GM18907 (cell line): ENCODE measurements around the gene ATXN7L3.
A peak's percentile ranks its signal among the peaks of the same experiment; 100 is the strongest.

Experiments
- ATAC-seq: cut with Tn5 transposase; IDR thresholded peaks from one replicate; pipeline ENCODE4 v1.9.1; 2021; ENCODE audit warnings: mild to moderate bottlenecking, moderate library complexity; ENCODE audit not compliant: unreplicated experiment

Gene ATXN7L3

DNA sequence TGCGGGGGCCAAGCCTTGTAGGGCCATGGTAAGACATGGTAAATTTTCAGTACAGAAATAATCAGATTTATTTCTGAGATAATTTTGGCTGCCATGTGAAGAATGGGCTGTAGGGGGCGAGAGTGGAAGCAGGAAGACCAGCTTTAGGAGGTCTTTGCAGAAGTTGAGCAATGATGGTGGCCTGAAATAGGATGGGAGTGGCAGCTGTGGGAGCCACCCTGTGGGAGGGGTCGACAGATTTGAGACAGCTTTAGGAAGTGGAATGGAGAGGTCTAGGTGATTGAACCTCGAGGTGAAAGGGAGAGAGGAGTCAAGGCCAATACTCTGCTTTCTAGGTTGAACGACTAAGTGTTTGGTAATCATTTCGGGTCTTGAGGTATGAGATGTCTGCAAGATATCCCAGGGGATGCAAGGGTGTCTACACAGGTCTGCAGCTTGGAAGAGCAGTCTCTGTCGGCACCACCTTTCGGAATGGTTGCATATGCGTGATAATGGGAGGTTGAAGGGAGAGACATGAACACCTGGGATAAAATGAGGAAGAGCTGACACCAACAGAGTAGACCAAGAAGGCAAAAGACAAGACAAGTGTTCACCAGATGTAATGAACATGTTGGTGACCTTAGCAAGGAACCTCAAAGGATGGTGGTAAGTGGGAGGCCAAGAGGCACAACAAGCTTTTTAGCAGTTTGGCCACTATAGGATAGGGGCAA, 4.2 kb upstream of the ATXN7L3 start:
- no peak for ATAC-seq

DNA sequence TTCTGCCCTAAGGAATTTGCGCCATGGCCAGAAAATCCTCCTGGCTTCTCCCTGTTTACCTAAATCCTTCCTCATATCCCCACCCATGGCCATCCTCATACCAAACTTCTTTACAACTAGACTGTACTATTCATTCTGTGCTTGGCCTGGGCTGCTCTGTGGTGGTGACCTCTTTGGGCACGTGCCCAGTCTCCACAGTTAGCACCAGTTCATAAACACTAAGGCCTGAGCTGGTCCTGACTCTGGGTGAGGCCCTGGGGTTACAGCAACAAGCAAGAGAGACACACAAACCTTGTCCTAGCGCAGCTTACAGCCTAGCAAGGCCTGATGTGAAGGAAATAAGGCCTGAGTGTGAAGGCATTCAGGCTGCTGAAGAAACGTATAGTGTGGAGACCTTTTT, 3.1 kb upstream of the ATXN7L3 start:
- ATAC-seq = no peak

GRCh38 chr17:44200478-44201155, 933 bp upstream of the ATXN7L3 start:
- ATAC-seq = no peak

DNA sequence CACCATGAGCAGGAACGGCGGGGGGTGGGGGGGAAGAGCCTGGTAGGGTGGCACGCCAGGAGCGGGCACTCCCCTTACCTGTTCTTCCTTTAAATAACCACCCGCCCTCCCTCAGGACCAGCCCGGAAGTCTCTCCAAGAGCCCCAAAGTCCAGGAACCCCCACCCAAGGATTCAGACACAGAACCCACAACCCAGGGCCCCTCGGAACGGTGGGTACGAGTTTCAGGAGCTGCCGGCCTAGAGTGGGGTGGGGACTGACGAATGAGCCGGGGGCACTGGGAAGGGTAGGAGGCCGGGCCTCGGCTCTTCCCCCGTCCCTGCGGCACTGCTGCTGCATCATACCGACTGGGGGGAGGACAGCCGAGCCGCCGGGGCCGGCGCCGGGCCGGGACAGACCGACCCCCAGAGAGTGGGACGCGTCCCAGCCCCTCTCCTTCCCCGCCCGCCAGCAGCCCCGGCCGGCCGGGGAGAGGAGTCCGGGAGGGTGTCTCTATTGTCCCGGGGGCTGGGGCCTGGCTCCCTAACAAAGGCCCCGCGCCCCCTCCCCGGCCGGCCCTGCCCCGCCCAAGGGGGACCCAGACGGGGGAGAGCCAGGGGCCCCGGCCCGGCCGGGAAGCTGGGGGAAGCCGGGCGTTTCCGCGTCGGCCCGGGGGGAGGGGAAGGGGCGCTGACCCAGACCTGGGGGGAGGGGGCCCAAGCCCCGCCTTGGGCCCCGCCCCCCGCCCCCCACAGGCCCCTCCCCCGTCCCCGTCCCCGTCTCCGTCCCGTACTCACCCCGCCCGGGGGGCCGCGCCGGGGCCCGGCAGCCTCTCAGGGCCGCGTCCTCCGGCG, 747 bp downstream of the ATXN7L3 start:
- peak; percentile 23 for ATAC-seq

- ATAC-seq = no peak
Observed at GRCh38 chr17:44197980-44198720, 1.5 kb downstream of the ATXN7L3 start.

- ATAC-seq = no peak
Observed at GRCh38 chr17:44197107-44197506, 2.6 kb downstream of the ATXN7L3 start.

- ATAC-seq = no peak
Observed at GRCh38 chr17:44193326-44194084, 6.2 kb downstream of the ATXN7L3 start.

GRCh38 chr17:44192750-44193149, 6.9 kb downstream of the ATXN7L3 start:
- ATAC-seq = no peak

GRCh38 chr17:44191941-44192496, 7.7 kb downstream of the ATXN7L3 start:
- ATAC-seq = no peak

GRCh38 chr17:44191369-44191768, 8.3 kb downstream of the ATXN7L3 start:
- ATAC-seq = no peak

GRCh38 chr17:44190481-44190880, 9.2 kb downstream of the ATXN7L3 start:
- ATAC-seq = no peak

DNA sequence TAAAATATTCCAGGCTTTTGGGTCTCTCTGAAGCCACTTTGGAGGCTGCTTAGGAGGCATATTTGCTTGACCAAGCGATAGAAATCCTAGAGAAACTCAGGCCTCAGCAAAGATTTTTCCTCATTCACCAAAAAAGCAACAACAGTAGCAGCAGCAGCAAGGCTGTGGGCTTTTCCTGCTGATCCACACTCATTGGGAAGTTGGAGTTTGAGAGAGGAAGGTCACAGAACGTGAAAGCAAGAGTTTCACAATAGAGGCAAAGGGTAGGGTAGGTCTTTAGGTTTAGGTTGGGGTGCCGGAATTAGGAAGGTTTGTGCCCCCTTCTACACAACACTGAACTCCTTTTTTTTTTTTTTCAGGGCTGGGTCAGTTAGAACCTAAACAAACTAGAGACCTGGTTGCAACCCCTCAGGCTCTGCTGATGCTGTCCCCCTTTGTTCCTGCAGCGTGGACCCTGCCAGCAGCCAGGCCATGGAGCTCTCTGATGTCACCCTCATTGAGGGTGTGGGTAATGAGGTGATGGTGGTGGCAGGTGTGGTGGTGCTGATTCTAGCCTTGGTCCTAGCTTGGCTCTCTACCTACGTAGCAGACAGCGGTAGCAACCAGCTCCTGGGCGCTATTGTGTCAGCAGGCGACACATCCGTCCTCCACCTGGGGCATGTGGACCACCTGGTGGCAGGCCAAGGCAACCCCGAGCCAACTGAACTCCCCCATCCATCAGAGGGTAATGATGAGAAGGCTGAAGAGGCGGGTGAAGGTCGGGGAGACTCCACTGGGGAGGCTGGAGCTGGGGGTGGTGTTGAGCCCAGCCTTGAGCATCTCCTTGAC, 10.9 kb downstream of the ATXN7L3 start:
- no peak for ATAC-seq

DNA sequence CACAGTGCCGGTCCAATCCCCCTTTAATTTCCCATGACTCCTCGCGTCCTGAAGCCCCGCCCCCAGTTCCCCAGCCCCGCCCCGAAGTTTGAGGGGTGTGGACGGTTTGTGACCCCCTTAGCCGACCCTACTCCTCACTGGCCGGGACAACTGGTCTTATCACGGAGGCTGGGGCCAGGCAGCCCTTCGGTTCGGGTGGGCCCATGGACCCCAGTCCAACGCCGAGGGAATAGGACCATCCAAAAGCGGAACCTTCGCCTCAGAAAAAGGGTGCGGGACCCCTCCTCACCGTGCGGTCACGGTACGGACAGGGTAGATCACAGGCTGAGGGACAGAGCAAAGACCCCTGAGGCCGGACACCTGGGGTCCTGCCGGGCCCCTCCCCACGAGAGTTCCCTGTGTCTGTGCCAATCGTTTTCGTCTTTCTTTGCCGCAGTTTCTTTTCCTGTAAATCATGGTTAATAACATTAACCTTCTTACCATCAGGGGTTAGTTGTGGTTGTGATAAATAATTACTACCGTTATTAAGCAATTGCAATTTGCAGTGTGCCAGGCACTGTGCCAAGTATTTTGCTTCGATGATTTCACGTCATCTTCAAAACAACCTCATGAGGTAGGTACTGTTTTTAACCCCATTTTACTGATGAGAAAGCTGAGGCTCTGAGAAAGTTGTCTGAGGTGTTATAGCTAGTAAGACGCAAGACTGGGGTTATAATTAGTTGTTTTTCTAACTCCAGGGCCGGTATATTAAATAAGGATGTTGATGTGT, 12.4 kb downstream of the ATXN7L3 start:
- peak; percentile 42 for ATAC-seq

DNA sequence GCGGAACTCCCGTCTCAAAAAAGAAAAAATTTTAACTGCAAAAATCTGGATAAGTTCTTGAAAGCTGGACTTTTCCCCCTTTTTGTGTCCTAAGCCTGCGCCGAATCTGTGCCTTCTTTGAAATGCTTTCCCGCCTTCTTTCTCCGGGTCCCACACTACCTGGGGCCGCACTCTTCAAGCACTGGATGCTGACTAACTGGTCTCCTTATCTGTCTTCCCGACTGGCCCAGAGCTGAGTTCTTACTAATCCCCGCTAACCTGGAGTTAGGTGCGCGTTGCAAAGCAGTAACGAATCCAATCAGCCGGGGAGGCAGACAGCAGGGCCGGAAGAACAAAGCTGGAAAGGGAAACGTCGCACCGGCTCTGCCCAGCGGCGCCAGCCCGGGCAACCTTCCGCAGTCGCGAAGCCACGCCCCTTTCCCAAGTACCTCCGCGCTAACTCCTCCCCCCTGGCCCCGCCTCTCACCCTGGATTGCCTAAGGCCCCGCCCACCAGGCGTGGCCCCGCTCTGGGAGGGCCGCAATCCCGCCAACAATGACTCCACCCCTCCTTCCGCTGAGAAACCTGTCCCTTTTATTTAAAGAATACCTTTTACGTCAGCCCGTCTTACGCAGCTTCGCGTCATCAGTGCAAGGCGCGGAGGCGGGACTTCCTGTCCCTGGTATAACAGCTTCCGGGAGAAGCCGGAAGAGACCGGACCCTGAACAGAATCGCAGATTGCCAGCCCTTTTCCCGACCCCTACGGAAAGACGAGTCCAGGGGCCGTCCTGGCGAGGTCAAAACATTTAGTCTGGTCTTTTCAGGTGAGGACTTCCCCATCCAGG, 13.2 kb downstream of the ATXN7L3 start, which contains the start of gene TMUB2:
Gene TMUB2, plus strand, starts transcription at position 666 of the 824 bp plus-strand sequence. CDS start 737 bp downstream, outside the sequence.
- peak; percentile 86 for ATAC-seq

DNA sequence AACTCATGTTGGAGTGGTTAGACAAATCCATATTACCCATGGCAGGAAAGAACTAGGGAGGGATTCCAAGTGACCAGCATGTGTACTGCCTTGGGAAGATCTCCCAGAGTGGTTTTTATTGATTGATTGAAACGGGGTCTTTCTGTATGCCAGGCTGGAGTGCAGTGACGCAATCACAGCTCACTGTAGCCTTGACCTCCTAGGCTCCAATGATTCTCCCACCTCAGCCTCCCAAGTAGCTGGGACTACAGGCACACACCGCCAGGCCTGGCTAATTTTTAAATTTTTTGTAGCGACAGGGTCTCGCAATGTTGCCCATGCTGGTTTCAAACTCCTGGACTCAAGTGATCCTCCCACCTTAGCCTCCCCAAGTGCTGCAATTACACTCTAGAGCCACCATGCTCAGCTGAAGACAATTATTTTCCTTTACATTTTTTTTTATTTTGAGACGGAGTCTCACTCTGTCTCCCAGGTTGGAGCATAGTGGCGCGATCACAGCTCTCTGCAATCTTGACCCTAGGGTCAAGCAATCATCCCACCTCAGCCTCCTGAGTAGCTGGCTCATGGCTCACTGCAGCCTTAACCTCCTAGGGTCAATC, 15.4 kb downstream of the ATXN7L3 start:
- ATAC-seq = no peak

DNA sequence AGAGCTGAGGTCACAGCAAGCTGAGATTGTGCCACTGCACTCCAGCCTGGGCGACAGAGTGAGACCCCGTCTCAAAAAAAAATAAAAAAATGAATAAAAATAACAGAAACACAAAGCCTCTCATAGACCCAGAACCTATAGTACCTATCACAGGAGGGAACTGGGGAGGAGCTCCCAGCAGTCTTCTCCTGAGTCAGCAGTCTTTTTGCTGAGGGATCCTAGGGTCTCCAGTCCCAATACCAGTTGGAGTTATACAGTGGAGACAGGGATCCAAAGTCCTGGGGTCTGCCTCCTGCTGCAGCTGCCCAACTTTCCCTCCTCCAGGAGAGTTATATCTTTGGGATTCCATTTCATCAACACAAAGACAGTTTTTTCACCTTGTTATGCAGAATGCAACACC, 16.7 kb downstream of the ATXN7L3 start:
- no peak for ATAC-seq

GRCh38 chr17:44178133-44178532, 21.6 kb downstream of the ATXN7L3 start:
- ATAC-seq = no peak
